ENCODE results near the gene PGS1. TPM values are rescaled to one million over a fixed set of nuclear protein-coding genes. Genes with fewer than 3 reads are reported as not detected.

Gene PGS1
- total RNA-seq, 1 donor from 2014 or later: 45.2 TPM

DNA sequence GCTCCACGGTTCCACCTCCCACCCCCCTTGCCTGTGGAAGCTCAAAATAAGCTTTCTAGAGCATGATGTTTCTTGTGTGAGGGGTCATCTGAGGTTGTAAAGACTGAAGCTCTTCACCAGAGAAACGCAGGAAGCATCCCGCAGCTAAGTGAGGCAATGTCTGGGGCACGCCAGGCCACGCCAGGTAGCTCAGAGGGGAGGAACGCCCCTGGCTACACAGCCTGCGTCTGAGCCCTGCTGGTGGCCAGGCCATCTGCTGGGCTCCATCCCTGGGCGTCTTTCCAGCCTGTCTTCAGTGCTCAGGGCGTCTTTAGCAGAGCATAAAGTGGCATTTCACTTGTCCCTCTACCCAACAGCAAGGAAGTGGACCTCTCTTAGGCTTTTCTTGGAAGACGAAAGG lies 33.8 kb upstream of the PGS1 start:
- Histone ChIP-seq H4K20me1 (ENCODE audit: low read depth) (no peaks in the 10 kb centered on the region), H3K9ac (no peak overlapping the region), H3F3A (ENCODE audit: low read depth) (peaks cover 25% of the 10 kb centered on the region), H3K27ac (no peak overlapping the region), H3K4me2 (no peak overlapping the region), H3K4me3 (no peak overlapping the region), H3K36me3 (no peaks in the 10 kb centered on the region), H3K27me3 (peaks cover 77% of the 10 kb centered on the region), H3K79me2 (ENCODE audit: low read depth) (no peaks in the 10 kb centered on the region), H3K4me1 (peaks cover 14% of the 10 kb centered on the region), H2AFZ (replicated peaks) (no peak overlapping the region), H3K9me3 (ENCODE audit: low read depth) (no peaks in the 10 kb centered on the region)
- no peaks in the 10 kb centered on the region for H3K36me3 Mint-ChIP-seq
- peaks cover 14% of the 10 kb centered on the region for H3K27me3 Mint-ChIP-seq (ENCODE audit: insufficient read depth, low read depth)
- peaks cover 30% of the 10 kb centered on the region for H3K4me1 Mint-ChIP-seq
- H3K27ac Mint-ChIP-seq: no peak overlapping the region
- no peak overlapping the region for H3K4me3 Mint-ChIP-seq
- DNase-seq (ENCODE audit: low spot score): no peak
- TF ChIP-seq EZH2 (IDR thresholded peaks at IDR 0.05) (no peak), EZH2phosphoT487 (IDR thresholded peaks at IDR 0.05) (no peak)
- TF ChIP-seq, protein P1, sequence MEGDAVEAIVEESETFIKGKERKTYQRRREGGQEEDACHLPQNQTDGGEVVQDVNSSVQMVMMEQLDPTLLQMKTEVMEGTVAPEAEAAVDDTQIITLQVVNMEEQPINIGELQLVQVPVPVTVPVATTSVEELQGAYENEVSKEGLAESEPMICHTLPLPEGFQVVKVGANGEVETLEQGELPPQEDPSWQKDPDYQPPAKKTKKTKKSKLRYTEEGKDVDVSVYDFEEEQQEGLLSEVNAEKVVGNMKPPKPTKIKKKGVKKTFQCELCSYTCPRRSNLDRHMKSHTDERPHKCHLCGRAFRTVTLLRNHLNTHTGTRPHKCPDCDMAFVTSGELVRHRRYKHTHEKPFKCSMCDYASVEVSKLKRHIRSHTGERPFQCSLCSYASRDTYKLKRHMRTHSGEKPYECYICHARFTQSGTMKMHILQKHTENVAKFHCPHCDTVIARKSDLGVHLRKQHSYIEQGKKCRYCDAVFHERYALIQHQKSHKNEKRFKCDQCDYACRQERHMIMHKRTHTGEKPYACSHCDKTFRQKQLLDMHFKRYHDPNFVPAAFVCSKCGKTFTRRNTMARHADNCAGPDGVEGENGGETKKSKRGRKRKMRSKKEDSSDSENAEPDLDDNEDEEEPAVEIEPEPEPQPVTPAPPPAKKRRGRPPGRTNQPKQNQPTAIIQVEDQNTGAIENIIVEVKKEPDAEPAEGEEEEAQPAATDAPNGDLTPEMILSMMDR (IDR thresholded peaks at IDR 0.05): no peak
- H3K9me3 Mint-ChIP-seq: no peaks in the 10 kb centered on the region

DNA sequence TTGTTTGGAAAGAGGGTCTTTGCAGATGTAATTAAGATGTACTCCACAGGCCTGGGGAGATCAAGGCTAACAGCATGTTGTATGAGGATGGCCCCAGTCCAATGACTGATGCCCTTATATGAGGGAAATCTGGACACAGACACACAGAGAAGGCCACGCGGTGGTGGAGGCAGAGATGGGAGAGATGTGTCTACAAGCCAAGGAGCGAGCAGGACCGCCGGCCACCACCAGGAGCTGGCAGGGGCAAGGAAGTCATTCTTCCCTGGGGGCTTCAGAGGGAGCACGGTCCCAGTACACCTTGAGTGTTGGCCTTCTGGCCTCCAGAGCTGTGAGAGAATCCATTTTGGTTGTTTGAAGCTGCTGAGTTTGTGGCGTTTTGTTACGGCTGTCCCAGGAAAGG lies 33.3 kb upstream of the PGS1 start:
- DNase-seq (ENCODE audit: low spot score): no peak
- H3K4me3 Mint-ChIP-seq: no peak overlapping the region
- TF ChIP-seq, protein P1 (IDR thresholded peaks at IDR 0.05): no peak
- no peak for TF ChIP-seq EZH2phosphoT487 (IDR thresholded peaks at IDR 0.05)
- TF ChIP-seq EZH2 (IDR thresholded peaks at IDR 0.05): no peak
- H3K79me2 ChIP-seq (ENCODE audit: low read depth): no peaks in the 10 kb centered on the region
- H3K4me1 ChIP-seq: peaks cover 14% of the 10 kb centered on the region
- no peaks in the 10 kb centered on the region for H3K36me3 ChIP-seq
- no peak overlapping the region for H3K4me3 ChIP-seq
- no peak overlapping the region for H3K27ac ChIP-seq
- no peaks in the 10 kb centered on the region for H3K9me3 Mint-ChIP-seq
- H3K27me3 Mint-ChIP-seq (ENCODE audit: insufficient read depth, low read depth): peaks cover 14% of the 10 kb centered on the region
- H3K9ac ChIP-seq: no peak overlapping the region
- H3K36me3 Mint-ChIP-seq: no peaks in the 10 kb centered on the region
- H3K9me3 ChIP-seq (ENCODE audit: low read depth): no peaks in the 10 kb centered on the region
- peaks cover 25% of the 10 kb centered on the region for H3F3A ChIP-seq (ENCODE audit: low read depth)
- H3K27me3 ChIP-seq: peaks cover 72% of the 10 kb centered on the region
- no peaks in the 10 kb centered on the region for H4K20me1 ChIP-seq (ENCODE audit: low read depth)
- H3K27ac Mint-ChIP-seq: no peak overlapping the region
- H3K4me2 ChIP-seq: no peak overlapping the region
- H3K4me1 Mint-ChIP-seq: peaks cover 28% of the 10 kb centered on the region
- no peak overlapping the region for H2AFZ ChIP-seq (replicated peaks)

DNA sequence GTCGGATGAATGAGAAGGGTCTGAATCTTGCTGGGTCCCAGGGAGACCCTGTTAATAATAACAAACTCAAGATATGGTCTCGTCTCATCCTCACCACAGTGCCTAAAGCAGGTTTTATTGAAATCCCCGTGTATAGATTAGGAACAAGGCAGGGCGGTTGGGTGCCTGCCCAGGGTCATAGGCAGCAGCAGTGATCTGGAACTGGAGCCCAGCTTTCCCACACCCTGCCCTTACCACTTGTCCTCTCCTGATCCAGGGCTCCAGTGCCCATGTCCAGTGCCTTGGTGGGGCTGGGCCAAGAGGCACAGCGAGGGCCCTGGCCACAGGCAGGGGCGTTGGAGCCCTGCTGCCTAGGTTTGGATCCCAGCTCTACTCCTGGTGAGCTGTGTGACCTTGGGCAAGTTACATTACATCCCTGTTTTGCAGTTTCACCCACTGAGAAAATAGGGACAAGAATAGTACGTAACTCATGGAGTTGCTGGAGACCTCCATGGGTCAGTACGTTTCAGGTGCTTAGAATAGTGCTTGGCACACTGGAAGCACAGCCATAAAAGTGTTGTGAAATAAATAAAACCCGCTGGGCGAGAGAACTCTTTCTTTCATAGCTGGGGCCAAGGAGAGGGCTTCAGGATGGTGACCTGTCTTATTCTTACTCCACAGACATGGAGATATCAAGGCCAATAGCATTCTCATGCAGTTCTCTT lies 32.5 kb upstream of the PGS1 start:
- no peaks in the 10 kb centered on the region for H4K20me1 ChIP-seq (ENCODE audit: low read depth)
- no peak overlapping the region for H3K4me3 Mint-ChIP-seq

More for the DNA sequence above, 32.5 kb upstream of the PGS1 start:
- no peak overlapping the region for H3K9ac ChIP-seq
- Mint-ChIP-seq H3K4me1 (peaks cover 21% of the 10 kb centered on the region), H3K9me3 (no peaks in the 10 kb centered on the region), H3K27ac (no peak overlapping the region), H3K27me3 (ENCODE audit: insufficient read depth, low read depth) (peaks cover 11% of the 10 kb centered on the region), H3K36me3 (no peaks in the 10 kb centered on the region)
- H3F3A ChIP-seq (ENCODE audit: low read depth): peaks cover 20% of the 10 kb centered on the region
- H3K27me3 ChIP-seq: peaks cover 64% of the 10 kb centered on the region
- no peak overlapping the region for H3K4me3 ChIP-seq
- H2AFZ ChIP-seq (replicated peaks): no peak overlapping the region
- H3K4me2 ChIP-seq: no peak overlapping the region
- H3K27ac ChIP-seq: no peak overlapping the region
- peaks cover 14% of the 10 kb centered on the region for H3K4me1 ChIP-seq
- no peak for DNase-seq (ENCODE audit: low spot score)
- TF ChIP-seq EZH2phosphoT487 (IDR thresholded peaks at IDR 0.05): no peak
- TF ChIP-seq EZH2 (IDR thresholded peaks at IDR 0.05): no peak
- TF ChIP-seq, protein P1 (IDR thresholded peaks at IDR 0.05): no peak
- no peaks in the 10 kb centered on the region for H3K36me3 ChIP-seq
- no peaks in the 10 kb centered on the region for H3K79me2 ChIP-seq (ENCODE audit: low read depth)
- H3K9me3 ChIP-seq (ENCODE audit: low read depth): no peaks in the 10 kb centered on the region
